Mesothelial cell of epicardium (in vitro differentiated cells): ENCODE data around the gene MAD1L1. TPM values are rescaled to one million over a fixed set of nuclear protein-coding genes. Genes with fewer than 3 reads are reported as not detected.
"Not testable (repeated sequence)": the region's sequence is repeated elsewhere in the genome, so short reads cannot be mapped to it uniquely, and the experiment has no call there.

ENCODE experiments used
- DNase-seq, 2 experiments: peaks; one replicate each; pipeline ENCODE4 v3.0.0; 2021; ENCODE audit warnings: low spot score in 2 of 2; ENCODE audit not compliant: unreplicated experiment in 2 of 2
- H3K27ac Mint-ChIP-seq: 2 replicates; pipeline ENCODE4 v1.8.0; 2021; ENCODE audit warnings: mixed read lengths
- H3K27me3 Mint-ChIP-seq: 2 replicates; pipeline ENCODE4 v1.8.0; 2021; ENCODE audit warnings: low read depth, mixed read lengths
- H3K36me3 Mint-ChIP-seq: 2 replicates; pipeline ENCODE4 v1.8.0; 2021; ENCODE audit warnings: mixed read lengths
- H3K4me1 Mint-ChIP-seq: 2 replicates; pipeline ENCODE4 v1.8.0; 2021; ENCODE audit warnings: mixed read lengths
- H3K4me3 Mint-ChIP-seq: 2 replicates; pipeline ENCODE4 v1.8.0; 2021; ENCODE audit warnings: mild to moderate bottlenecking, moderate library complexity, mixed read lengths
- H3K9me3 Mint-ChIP-seq: 2 replicates; pipeline ENCODE4 v1.8.0; 2021; ENCODE audit warnings: mixed read lengths
- total RNA-seq: library from RNA; stranded (reverse); gene quantifications from 3 replicates; pipeline ENCODE4 v1.2.1, GENCODE V29; 2021
- TF ChIP-seq, protein P1 (sequence below): fragments of 200-600 bp; sonication (generic); IDR thresholded peaks from one replicate; pipeline ENCODE4 v1.5.0; 2021; ENCODE audit warnings: antibody characterized with exemption; ENCODE audit not compliant: unreplicated experiment

MAD1L1 gene
- total RNA-seq, 1 donor from 2014 or later = 45.0 TPM

DNA sequence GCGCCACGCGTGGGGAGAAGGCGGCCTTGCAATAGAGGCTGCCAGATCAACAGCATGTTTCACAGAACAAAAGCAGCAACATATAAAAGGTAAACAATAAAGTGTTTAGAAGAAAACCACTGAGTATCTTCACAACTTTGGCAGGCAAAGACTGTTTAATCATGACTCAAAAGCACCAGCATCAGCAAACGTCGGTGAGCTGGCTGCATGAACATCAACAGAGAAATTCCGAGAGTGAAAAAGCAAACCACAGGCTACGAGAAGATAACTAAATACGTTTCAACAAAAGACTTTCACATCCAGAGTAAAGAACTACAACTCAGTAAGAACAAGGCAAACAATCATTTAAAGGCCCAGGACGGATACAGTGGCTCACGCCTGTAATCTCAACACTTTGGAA lies 172.0 kb downstream of the MAD1L1 start:
- H3K9me3 Mint-ChIP-seq = peaks cover 10% of the 10 kb centered on the region
- no peak overlapping the region for H3K27ac Mint-ChIP-seq
- peaks cover 21% of the 10 kb centered on the region for H3K36me3 Mint-ChIP-seq
- H3K4me1 Mint-ChIP-seq = peaks cover 18% of the 10 kb centered on the region
- H3K4me3 Mint-ChIP-seq = no peak overlapping the region
- no peak for DNase-seq
- H3K27me3 Mint-ChIP-seq = no peaks in the 10 kb centered on the region
- TF ChIP-seq, protein P1, sequence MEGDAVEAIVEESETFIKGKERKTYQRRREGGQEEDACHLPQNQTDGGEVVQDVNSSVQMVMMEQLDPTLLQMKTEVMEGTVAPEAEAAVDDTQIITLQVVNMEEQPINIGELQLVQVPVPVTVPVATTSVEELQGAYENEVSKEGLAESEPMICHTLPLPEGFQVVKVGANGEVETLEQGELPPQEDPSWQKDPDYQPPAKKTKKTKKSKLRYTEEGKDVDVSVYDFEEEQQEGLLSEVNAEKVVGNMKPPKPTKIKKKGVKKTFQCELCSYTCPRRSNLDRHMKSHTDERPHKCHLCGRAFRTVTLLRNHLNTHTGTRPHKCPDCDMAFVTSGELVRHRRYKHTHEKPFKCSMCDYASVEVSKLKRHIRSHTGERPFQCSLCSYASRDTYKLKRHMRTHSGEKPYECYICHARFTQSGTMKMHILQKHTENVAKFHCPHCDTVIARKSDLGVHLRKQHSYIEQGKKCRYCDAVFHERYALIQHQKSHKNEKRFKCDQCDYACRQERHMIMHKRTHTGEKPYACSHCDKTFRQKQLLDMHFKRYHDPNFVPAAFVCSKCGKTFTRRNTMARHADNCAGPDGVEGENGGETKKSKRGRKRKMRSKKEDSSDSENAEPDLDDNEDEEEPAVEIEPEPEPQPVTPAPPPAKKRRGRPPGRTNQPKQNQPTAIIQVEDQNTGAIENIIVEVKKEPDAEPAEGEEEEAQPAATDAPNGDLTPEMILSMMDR = no peak

DNA sequence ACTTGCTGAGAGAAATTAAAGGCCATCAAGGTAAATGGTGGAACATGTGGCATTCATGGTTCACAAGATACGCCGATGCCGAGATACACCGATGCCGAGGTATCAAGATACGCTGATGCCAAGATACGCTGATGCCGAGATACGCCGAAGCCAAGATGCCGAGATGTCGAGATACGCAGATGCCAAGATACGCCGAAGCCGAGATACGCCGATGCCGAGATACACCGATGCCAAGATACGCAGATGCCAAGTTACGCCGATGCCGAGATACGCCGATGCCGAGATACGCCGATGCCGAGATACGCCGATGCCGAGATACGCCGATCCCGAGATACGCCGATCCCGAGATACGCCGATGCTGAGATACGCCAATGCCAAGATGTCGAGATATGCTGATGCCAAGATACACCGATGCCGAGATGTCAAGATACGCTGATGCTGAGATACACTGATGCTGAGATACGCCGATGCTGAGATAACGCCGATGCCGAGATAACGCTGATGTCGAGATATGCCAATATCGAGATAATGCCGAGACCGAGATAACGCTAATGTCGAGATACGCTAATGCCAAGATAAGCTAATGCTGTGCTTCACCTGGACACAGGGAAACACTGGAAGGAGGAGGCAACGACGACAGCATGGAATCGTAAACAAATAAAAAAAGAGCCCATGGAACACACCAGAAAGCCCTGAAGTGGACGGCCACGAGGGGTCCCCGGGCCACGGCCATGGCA lies 172.6 kb downstream of the MAD1L1 start:
- Mint-ChIP-seq H3K9me3 (peaks cover 10% of the 10 kb centered on the region), H3K4me1 (peaks cover 18% of the 10 kb centered on the region), H3K4me3 (no peak overlapping the region), H3K36me3 (peaks cover 21% of the 10 kb centered on the region), H3K27me3 (no peaks in the 10 kb centered on the region), H3K27ac (no peak overlapping the region)
- TF ChIP-seq, protein P1 = no peak
- DNase-seq = no peak

DNA sequence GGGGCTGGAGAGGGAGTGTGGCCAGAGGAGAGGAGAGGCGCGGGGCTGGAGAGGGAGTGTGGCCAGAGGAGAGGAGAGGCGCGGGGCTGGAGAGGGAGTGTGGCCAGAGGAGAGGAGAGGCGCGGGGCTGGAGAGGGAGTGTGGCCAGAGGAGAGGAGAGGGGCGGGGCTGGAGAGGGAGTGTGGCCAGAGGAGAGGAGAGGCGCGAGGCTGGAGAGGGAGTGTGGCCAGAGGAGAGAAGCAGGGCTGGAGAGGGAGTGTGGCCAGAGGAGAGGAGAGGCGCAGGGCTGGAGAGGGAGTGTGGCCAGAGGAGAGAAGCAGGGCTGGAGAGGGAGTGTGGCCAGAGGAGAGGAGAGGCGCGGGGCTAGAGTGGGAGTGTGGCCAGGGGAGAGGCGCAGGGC lies 174.5 kb downstream of the MAD1L1 start:
- not testable (repeated sequence) for H3K4me3 Mint-ChIP-seq, H3K27ac Mint-ChIP-seq, DNase-seq, H3K27me3 Mint-ChIP-seq, H3K4me1 Mint-ChIP-seq, H3K9me3 Mint-ChIP-seq
- H3K36me3 Mint-ChIP-seq = peaks cover 21% of the 10 kb centered on the region

DNA sequence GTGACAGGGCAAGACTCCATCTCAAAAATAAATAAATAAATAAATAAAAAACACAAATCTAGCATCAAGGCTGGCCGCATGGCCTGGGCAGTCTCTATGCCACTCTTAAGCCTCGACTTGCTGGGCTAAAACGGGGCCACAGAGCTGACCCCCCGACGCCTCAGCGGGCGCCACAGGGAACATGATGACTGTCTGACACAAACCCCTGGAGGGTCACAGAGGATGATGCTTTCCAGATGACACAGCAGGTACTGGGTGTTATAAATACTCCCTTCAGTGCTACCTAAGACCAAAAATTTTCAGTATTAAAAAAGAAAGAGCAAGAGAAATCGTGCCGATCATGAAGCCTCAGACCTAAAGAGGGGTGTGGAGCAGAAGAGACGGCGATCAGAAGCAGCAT lies 176.8 kb downstream of the MAD1L1 start:
- Mint-ChIP-seq H3K36me3 (peaks cover 18% of the 10 kb centered on the region), H3K4me3 (no peak overlapping the region), H3K4me1 (peaks cover 3% of the 10 kb centered on the region), H3K9me3 (peaks cover 10% of the 10 kb centered on the region), H3K27ac (no peak overlapping the region), H3K27me3 (no peaks in the 10 kb centered on the region)
- TF ChIP-seq, protein P1 = no peak
- no peak for DNase-seq

DNA sequence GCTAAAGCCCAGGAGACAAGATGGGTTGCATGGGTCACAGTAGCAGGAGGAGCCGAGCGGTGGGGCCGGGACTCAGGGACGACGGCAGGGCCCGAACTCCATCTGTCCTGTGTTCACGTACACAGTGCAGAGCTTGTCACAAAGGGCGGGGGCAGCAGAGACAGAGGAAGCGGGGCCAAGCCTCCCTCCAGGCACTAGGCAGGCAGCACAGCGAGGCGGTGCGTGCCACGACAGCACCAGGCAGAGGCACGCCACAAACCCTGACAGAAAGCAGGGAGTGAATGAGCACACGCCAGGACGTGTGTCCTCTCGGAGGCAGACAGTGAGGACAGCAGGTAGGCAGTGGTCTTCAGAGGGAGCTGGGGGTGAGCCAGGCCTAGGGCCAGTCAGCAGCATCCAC lies 177.8 kb downstream of the MAD1L1 start:
- H3K9me3 Mint-ChIP-seq = peaks cover 5% of the 10 kb centered on the region
- H3K27ac Mint-ChIP-seq = no peak overlapping the region

DNA sequence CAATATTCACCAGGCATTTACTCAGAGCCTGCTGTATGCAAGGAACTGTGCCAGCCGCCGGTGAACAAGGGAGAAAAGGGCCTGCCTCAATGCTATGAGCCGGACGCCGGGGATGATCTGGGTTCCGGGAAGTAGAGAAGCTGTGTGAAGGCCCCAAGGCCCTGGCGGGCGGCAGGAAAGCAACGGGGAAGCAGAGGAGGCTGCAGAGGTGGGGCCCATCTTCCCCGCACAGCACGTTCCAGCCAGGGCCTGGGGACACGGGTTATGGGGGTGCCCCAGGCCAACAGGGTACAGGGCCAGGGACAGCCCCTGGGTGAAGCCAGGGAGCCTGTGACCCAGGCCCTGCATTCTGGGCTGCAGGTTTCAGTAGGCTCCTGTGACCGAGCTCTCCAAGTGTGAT lies 179.3 kb downstream of the MAD1L1 start:
- no peak for DNase-seq
- Mint-ChIP-seq H3K9me3 (no peaks in the 10 kb centered on the region), H3K27ac (no peak overlapping the region), H3K4me1 (peaks cover 14% of the 10 kb centered on the region), H3K4me3 (no peak overlapping the region), H3K36me3 (peaks cover 3% of the 10 kb centered on the region), H3K27me3 (no peaks in the 10 kb centered on the region)
- TF ChIP-seq, protein P1 = no peak

More for the DNA sequence above, 177.8 kb downstream of the MAD1L1 start:
- Mint-ChIP-seq H3K4me1 (peaks cover 5% of the 10 kb centered on the region), H3K4me3 (no peak overlapping the region), H3K36me3 (peaks cover 8% of the 10 kb centered on the region), H3K27me3 (no peaks in the 10 kb centered on the region)
- DNase-seq = no peak
- TF ChIP-seq, protein P1 = no peak
